ENCODE measurements around the gene ARFGAP2.

DNA sequence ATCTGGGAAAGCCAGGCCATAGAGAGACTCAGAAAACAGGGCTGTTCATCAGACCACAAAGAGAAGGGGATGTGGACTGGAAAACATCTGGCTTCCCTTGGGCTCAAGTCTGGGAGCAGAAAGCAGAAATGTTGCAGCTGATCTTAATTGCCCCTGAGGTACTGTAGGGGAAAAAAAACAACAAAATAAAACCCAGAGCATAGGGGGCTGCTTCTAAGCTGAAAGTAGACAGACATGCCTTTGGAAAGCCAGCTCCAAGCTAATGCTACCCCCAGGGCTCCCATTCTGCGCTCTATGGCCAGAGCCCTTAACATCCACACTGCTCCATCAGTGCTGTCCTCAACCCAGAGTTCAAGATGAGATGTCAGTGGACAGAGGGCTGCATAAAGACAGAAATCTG lies 11.6 kb upstream of the ARFGAP2 start:
- TF ChIP-seq EZH2 (IDR thresholded peaks at IDR 0.05; ENCODE audit: low read length), result no peak
- TF ChIP-seq, protein P1, sequence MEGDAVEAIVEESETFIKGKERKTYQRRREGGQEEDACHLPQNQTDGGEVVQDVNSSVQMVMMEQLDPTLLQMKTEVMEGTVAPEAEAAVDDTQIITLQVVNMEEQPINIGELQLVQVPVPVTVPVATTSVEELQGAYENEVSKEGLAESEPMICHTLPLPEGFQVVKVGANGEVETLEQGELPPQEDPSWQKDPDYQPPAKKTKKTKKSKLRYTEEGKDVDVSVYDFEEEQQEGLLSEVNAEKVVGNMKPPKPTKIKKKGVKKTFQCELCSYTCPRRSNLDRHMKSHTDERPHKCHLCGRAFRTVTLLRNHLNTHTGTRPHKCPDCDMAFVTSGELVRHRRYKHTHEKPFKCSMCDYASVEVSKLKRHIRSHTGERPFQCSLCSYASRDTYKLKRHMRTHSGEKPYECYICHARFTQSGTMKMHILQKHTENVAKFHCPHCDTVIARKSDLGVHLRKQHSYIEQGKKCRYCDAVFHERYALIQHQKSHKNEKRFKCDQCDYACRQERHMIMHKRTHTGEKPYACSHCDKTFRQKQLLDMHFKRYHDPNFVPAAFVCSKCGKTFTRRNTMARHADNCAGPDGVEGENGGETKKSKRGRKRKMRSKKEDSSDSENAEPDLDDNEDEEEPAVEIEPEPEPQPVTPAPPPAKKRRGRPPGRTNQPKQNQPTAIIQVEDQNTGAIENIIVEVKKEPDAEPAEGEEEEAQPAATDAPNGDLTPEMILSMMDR (optimal IDR thresholded peaks at IDR 0.05 in 1 of 3, IDR thresholded peaks at IDR 0.05 in 1 of 3, conservative IDR thresholded peaks at IDR 0.05 in 1 of 3; ENCODE audit: extremely low read depth in 1 of 3, insufficient read depth in 2 of 3, low read length in 3 of 3), result no peak
